Liver (tissue), 9 donors: ENCODE data around the gene CAPZB. TPM values are rescaled to one million over a fixed set of nuclear protein-coding genes. Genes with fewer than 3 reads are reported as not detected.

Experiments used
- DNase-seq: peaks from one replicate; pipeline ENCODE4 v3.0.0-alpha.2; 2017; ENCODE audit warnings: low spot score
- H3K27ac ChIP-seq, 2 donors: one replicate each; pipeline ENCODE4 v1.7.0; 2013; ENCODE audit warnings: inconsistent platforms in 2 of 2, low read length in 2 of 2, control low read depth in 1 of 2, low read depth in 1 of 2, mild to moderate bottlenecking in 1 of 2
- H3K27me3 ChIP-seq, 4 donors: one replicate each; pipeline versions ENCODE4 v1.6.1 to v1.7.0; 2013; ENCODE audit warnings: low read length in 3 of 4, inconsistent platforms in 1 of 4, mild to moderate bottlenecking in 1 of 4, moderate library complexity in 1 of 4; ENCODE audit not compliant: control insufficient read depth in 4 of 4, insufficient read depth in 4 of 4
- H3K36me3 ChIP-seq, 4 donors: one replicate each; pipeline versions ENCODE4 v1.6.1 to v1.7.0; 2013; ENCODE audit warnings: low read length in 3 of 4, mild to moderate bottlenecking in 3 of 4, low read depth in 1 of 4, moderate library complexity in 1 of 4; ENCODE audit not compliant: control insufficient read depth in 4 of 4, insufficient read depth in 3 of 4
- H3K4me1 ChIP-seq, 4 donors: one replicate each; pipeline versions ENCODE4 v1.6.1 to v1.7.0; 2013; ENCODE audit warnings: low read length in 3 of 4, mild to moderate bottlenecking in 3 of 4, moderate library complexity in 1 of 4; ENCODE audit not compliant: control insufficient read depth in 4 of 4, insufficient read depth in 4 of 4
- H3K4me3 ChIP-seq, 3 donors: one replicate each; pipeline versions ENCODE4 v1.6.1 to v1.7.0; 2013; ENCODE audit warnings: low read length in 3 of 3, control low read depth in 1 of 3, low read depth in 1 of 3, mild to moderate bottlenecking in 1 of 3
- H3K9ac ChIP-seq, 2 donors: one replicate each; pipeline ENCODE4 v1.7.0; 2013; ENCODE audit warnings: low read length in 2 of 2, mild to moderate bottlenecking in 2 of 2, moderate library complexity in 2 of 2, control low read depth in 1 of 2, low read depth in 1 of 2
- H3K9me3 ChIP-seq, 4 donors: one replicate each; pipeline versions ENCODE4 v1.6.1 to v1.7.0; 2013; ENCODE audit warnings: low read length in 3 of 4; ENCODE audit not compliant: control insufficient read depth in 4 of 4
- ATF3 ChIP-seq: IDR thresholded peaks from 2 replicates; pipeline ENCODE4 v1.6.1; 2016; ENCODE audit warnings: antibody characterized with exemption
- CTCF ChIP-seq: fragments of 150-350 bp; IDR thresholded peaks from 2 replicates; pipeline ENCODE4 v1.5.1; 2017; ENCODE audit warnings: improper control_type of control experiment, low read depth, low read length; ENCODE audit not compliant: missing input control
- EGR1 ChIP-seq, 2 donors: IDR thresholded peaks; 2 replicates each; pipeline ENCODE4 v1.6.1; 2016 to 2018; ENCODE audit warnings: antibody characterized with exemption in 2 of 2, low read depth in 2 of 2
- FOXA1 ChIP-seq: IDR thresholded peaks from 2 replicates; pipeline ENCODE4 v1.6.1; 2016; ENCODE audit warnings: antibody characterized with exemption
- FOXA2 ChIP-seq: IDR thresholded peaks from 2 replicates; pipeline ENCODE4 v1.6.1; 2016; ENCODE audit warnings: antibody characterized with exemption
- GABPA ChIP-seq, 2 donors: IDR thresholded peaks in 1 of 2; conservative IDR thresholded peaks in 1 of 2; 2 replicates each; pipeline ENCODE4 v1.6.1; 2016; ENCODE audit warnings: antibody characterized with exemption in 2 of 2, mild to moderate bottlenecking in 1 of 2, moderate library complexity in 1 of 2
- HNF4A ChIP-seq, 2 donors: conservative IDR thresholded peaks; 2 replicates each; pipeline ENCODE4 v1.6.1; 2016; ENCODE audit warnings: antibody characterized with exemption in 2 of 2, mild to moderate bottlenecking in 2 of 2
- HNF4G ChIP-seq: IDR thresholded peaks from 2 replicates; pipeline ENCODE4 v1.6.1; 2016; ENCODE audit warnings: antibody characterized with exemption
- JUND ChIP-seq, 2 donors: IDR thresholded peaks; 2 replicates each; pipeline ENCODE4 v1.6.1; 2016; ENCODE audit warnings: antibody characterized with exemption in 2 of 2
- MAX ChIP-seq: IDR thresholded peaks from 2 replicates; pipeline ENCODE4 v1.6.1; 2016; ENCODE audit warnings: antibody characterized with exemption
- NR2F2 ChIP-seq: IDR thresholded peaks from 2 replicates; pipeline ENCODE4 v1.6.1; 2016; ENCODE audit warnings: antibody characterized with exemption
- REST ChIP-seq: IDR thresholded peaks from 2 replicates; pipeline ENCODE4 v1.6.1; 2016; ENCODE audit warnings: antibody characterized with exemption, mild to moderate bottlenecking
- RXRA ChIP-seq, 2 donors: IDR thresholded peaks; 2 replicates each; pipeline ENCODE4 v1.6.1; 2017 to 2018; ENCODE audit warnings: antibody characterized with exemption in 2 of 2, mild to moderate bottlenecking in 1 of 2
- SP1 ChIP-seq: IDR thresholded peaks from 2 replicates; pipeline ENCODE4 v1.6.1; 2018; ENCODE audit warnings: antibody characterized with exemption, mild to moderate bottlenecking
- TAF1 ChIP-seq: conservative IDR thresholded peaks from 2 replicates; pipeline ENCODE4 v1.6.1; 2016; ENCODE audit warnings: antibody characterized with exemption, mild to moderate bottlenecking
- YY1 ChIP-seq: IDR thresholded peaks from 2 replicates; pipeline ENCODE4 v1.6.1; 2016; ENCODE audit warnings: antibody characterized with exemption, mild to moderate bottlenecking
- ZBTB33 ChIP-seq: IDR thresholded peaks from 2 replicates; pipeline ENCODE4 v1.6.1; 2016; ENCODE audit warnings: antibody characterized with exemption
- WGBS: extraction: QIAGEN DNeasy Blood & Tissue Kit; methylation state at CpG from one replicate; pipeline ENCODE4 v1.1.7; 2013; 5-methylcytosine and 5-hydroxymethylcytosine counted together
- polyA plus RNA-seq, 2 donors: library from polyadenylated mRNA; stranded (reverse) in 1 of 2; unstranded in 1 of 2; fragments of 200-250 nt in 1 of 2; fragments of >200 nt in 1 of 2; fragmentation: Nextera tagmentation in 1 of 2; extraction: Ambion mirVana in 1 of 2; gene quantifications; one replicate each; pipeline versions ENCODE4 v1.2.1 to v1.2.3, GENCODE V29; 2013 to 2015
- total RNA-seq, 2 donors: library from RNA; depleted of rRNA; stranded (reverse); fragments of >200 nt; gene quantifications; one replicate each; pipeline ENCODE4 v1.2.3, GENCODE V29; 2014
- donor health status: healthy.
- donor health status: healthy.
- donor health status: healthy.
- donor health status: healthy.
- donor health status: healthy.

Gene CAPZB
- total and polyA plus RNA-seq, 4 donors = 38.3 to 98.9 (median 51.1) TPM

- no peaks in the 10 kb centered on the region for H3K27me3 ChIP-seq
- H3K4me1 ChIP-seq = no peaks in the 10 kb centered on the region
- H3K4me3 ChIP-seq = no peak overlapping the region
- no peak for DNase-seq
- H3K9me3 ChIP-seq = no peaks in the 10 kb centered on the region
- no peak for TF ChIP-seq JUND (IDR thresholded peaks at IDR 0.05)
- no peak for TF ChIP-seq CTCF
- no peak for TF ChIP-seq FOXA1
- no peak for TF ChIP-seq HNF4A (conservative IDR thresholded peaks at IDR 0.05)
- no peak for TF ChIP-seq GABPA (IDR thresholded peaks at IDR 0.05 in 1 of 2, conservative IDR thresholded peaks at IDR 0.05 in 1 of 2)
- no peak for TF ChIP-seq HNF4G
- TF ChIP-seq ZBTB33 = no peak
- no peak for TF ChIP-seq TAF1
- TF ChIP-seq REST = no peak
- TF ChIP-seq RXRA (IDR thresholded peaks at IDR 0.05) = no peak
- no peak for TF ChIP-seq MAX
- no peak for TF ChIP-seq YY1
- no peak for TF ChIP-seq ATF3
- no peak for TF ChIP-seq NR2F2
- no peak for TF ChIP-seq FOXA2
- no peak overlapping the region for H3K27ac ChIP-seq
- peaks cover 9 to 60% (median 15%) of the 10 kb centered on the region in 4 donors for H3K36me3 ChIP-seq
- H3K9ac ChIP-seq = no peak overlapping the region
- 89% methylated on average over 6 of the region's 6 CpGs for WGBS
Measured at GRCh38 chr1:19326748-19327065, 158.6 kb downstream of the CAPZB start.

- Histone ChIP-seq H3K27me3 (no peaks in the 10 kb centered on the region), H3K4me3 (no peak overlapping the region), H3K4me1 (no peaks in the 10 kb centered on the region), H3K27ac (no peak overlapping the region), H3K9me3 (no peaks in the 10 kb centered on the region), H3K9ac (no peak overlapping the region), H3K36me3 (peaks cover 9 to 56% (median 15%) of the 10 kb centered on the region in 4 donors)
- DNase-seq = no peak
- WGBS = 90% methylated on average over 32 of the region's 32 CpGs
- TF ChIP-seq TAF1 = no peak
- TF ChIP-seq RXRA (IDR thresholded peaks at IDR 0.05) = no peak
- no peak for TF ChIP-seq SP1
- TF ChIP-seq REST = no peak
- TF ChIP-seq GABPA (IDR thresholded peaks at IDR 0.05 in 1 of 2, conservative IDR thresholded peaks at IDR 0.05 in 1 of 2) = no peak
- TF ChIP-seq MAX = no peak
- TF ChIP-seq EGR1 (IDR thresholded peaks at IDR 0.05; ENCODE audit: low read depth in 2 of 2) = no peak
- TF ChIP-seq NR2F2 = no peak
- TF ChIP-seq ATF3 = no peak
- no peak for TF ChIP-seq FOXA1
- TF ChIP-seq JUND (IDR thresholded peaks at IDR 0.05) = no peak
Measured at GRCh38 chr1:19325958-19326747, 159.2 kb downstream of the CAPZB start.
